Activated CD4-positive, CD25-positive, alpha-beta regulatory T cell (primary cell): ENCODE measurements around the gene RUNX1.
"Not testable (repeated sequence)": the region's sequence is repeated elsewhere in the genome, so short reads cannot be mapped to it uniquely, and the experiment has no call there.

Experiments used
- DNase-seq, 4 experiments: peaks; one replicate each; lab custom pipeline; 2025; lab: John Stamatoyannopoulos, UW

Gene RUNX1

GRCh38 chr21:34969423-34970166, 79.5 kb downstream of the RUNX1 start:
- no peak for DNase-seq

- DNase-seq, result no peak
Observed at GRCh38 chr21:34968414-34969333, 80.4 kb downstream of the RUNX1 start.

- DNase-seq, result no peak
Observed at GRCh38 chr21:34967509-34968289, 81.4 kb downstream of the RUNX1 start.

- not testable (repeated sequence) for DNase-seq
Observed at GRCh38 chr21:34966881-34967280, 82.2 kb downstream of the RUNX1 start.

GRCh38 chr21:34965200-34966174, 83.6 kb downstream of the RUNX1 start:
- no peak for DNase-seq

GRCh38 chr21:34962586-34963222, 86.4 kb downstream of the RUNX1 start:
- DNase-seq, result no peak

GRCh38 chr21:34962136-34962535, 87.0 kb downstream of the RUNX1 start:
- DNase-seq, result no peak

- no peak for DNase-seq
Observed at GRCh38 chr21:34960687-34961086, 88.4 kb downstream of the RUNX1 start.

- no peak for DNase-seq
Observed at GRCh38 chr21:34959607-34960006, 89.5 kb downstream of the RUNX1 start.

GRCh38 chr21:34958040-34958439, 91.1 kb downstream of the RUNX1 start:
- DNase-seq, result no peak

GRCh38 chr21:34956416-34957316, 92.4 kb downstream of the RUNX1 start:
- no peak for DNase-seq

- no peak for DNase-seq
Observed at GRCh38 chr21:34953950-34954349, 95.2 kb downstream of the RUNX1 start.

- no peak for DNase-seq
Observed at GRCh38 chr21:34952701-34953100, 96.4 kb downstream of the RUNX1 start.

- not testable (repeated sequence) for DNase-seq
Observed at GRCh38 chr21:34951868-34952267, 97.2 kb downstream of the RUNX1 start.

GRCh38 chr21:34950980-34951379, 98.1 kb downstream of the RUNX1 start:
- no peak for DNase-seq

- DNase-seq, result no peak
Observed at GRCh38 chr21:34949499-34949898, 99.6 kb downstream of the RUNX1 start.

- no peak for DNase-seq
Observed at GRCh38 chr21:34949030-34949429, 100.1 kb downstream of the RUNX1 start.

- no peak for DNase-seq
Observed at GRCh38 chr21:34948157-34948556, 100.9 kb downstream of the RUNX1 start.

GRCh38 chr21:34946916-34947534, 102.1 kb downstream of the RUNX1 start:
- no peak for DNase-seq
